Tibial artery (tissue), 4 donors: ENCODE data around the gene CATSPER3.

Source experiments
- DNase-seq, 2 donors: peaks; one replicate each; pipeline ENCODE4 v3.0.0-alpha.2; 2019
- H3K27ac ChIP-seq, 2 donors: fragments of 200-600 bp; sonication (generic) in 1 of 2; 1 replicate in 1 of 2; 2 replicates in 1 of 2; pipeline ENCODE4 v1.5.1; 2018 to 2019; ENCODE audit warnings: mild to moderate bottlenecking in 1 of 2
- H3K27me3 ChIP-seq, 2 donors: fragments of 200-600 bp; sonication (generic) in 1 of 2; one replicate each; pipeline versions ENCODE4 v1.5.1 to v1.6.0; 2016 to 2019
- H3K36me3 ChIP-seq, 3 donors: fragments of 200-600 bp; sonication (generic) in 2 of 3; one replicate each; pipeline ENCODE4 v1.5.1; 2016 to 2019; ENCODE audit warnings: mild to moderate bottlenecking in 2 of 3
- H3K4me1 ChIP-seq, 4 donors: fragments of 200-600 bp; sonication (generic) in 2 of 4; 1 replicate in 3 of 4; 2 replicates in 1 of 4; pipeline ENCODE4 v1.5.1; 2016 to 2019
- H3K4me3 ChIP-seq, 2 donors: fragments of 200-600 bp; sonication (generic) in 1 of 2; 1 replicate in 1 of 2; 2 replicates in 1 of 2; pipeline ENCODE4 v1.5.1; 2018 to 2019; ENCODE audit warnings: mild to moderate bottlenecking in 2 of 2
- H3K9me3 ChIP-seq, 3 donors: fragments of 200-600 bp; sonication (generic) in 1 of 3; one replicate each; pipeline ENCODE4 v1.5.1; 2016 to 2019
- intact Hi-C: fragments of 100-400 bp; cut with DNase I; formaldehyde crosslinking; loops from one replicate; pipeline ENCODE4 v1.15.0; 2023; ENCODE audit warnings: low total_unique reads
- TF ChIP-seq, protein P1 (sequence below), 2 experiments: fragments of 200-600 bp in 1 of 2; fragments of 450-650 bp in 1 of 2; IDR thresholded peaks; one replicate each; pipeline ENCODE4 v1.5.1; 2017 to 2019; ENCODE audit warnings: antibody characterized with exemption in 2 of 2, mild to moderate bottlenecking in 1 of 2, moderate library complexity in 1 of 2

Gene CATSPER3

DNA sequence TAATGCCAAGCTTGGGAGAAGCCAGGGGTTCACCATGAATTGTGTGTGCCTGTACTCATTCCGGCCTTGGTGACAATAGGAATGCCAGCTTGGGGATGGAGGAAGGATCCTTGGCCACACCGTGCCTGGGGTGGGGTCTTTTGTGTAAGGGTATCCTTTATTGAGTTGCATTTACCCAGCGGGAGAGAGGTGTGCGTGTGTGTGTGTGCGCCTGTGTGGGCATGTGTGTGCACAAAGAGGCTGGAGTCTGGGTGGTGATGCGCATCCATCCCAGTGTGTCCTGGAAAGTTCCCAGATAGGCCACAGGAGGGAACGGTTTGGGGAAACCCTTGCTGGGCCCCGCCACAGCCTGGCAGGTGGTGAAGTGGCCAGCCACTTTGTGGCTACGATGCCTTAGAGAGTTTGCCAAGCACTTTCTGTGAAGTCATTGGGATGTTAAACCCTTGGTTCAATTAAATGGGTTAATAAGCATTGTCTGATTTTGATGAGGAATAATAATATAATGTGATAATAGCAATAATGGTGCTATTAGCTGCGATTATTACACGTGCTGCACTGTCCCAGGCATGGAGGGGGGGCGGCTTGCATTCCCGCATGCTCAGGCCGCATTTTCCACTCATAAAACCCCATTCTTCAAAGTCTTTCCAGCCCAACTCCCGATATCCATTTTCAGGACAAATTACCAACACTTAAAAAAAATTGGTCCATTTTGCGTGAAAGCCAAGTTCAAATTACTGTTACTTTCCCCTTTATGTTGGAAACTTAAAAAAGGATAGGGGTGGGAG, 52.6 kb downstream of the CATSPER3 start:
- no peaks in the 10 kb centered on the region for H3K36me3 ChIP-seq
- no peak overlapping the region for H3K4me3 ChIP-seq
- peak overlapping the region in 1 of 2 donors; percentile 61 for H3K27ac ChIP-seq
- H3K9me3 ChIP-seq: no peaks in the 10 kb centered on the region
- intact Hi-C loops: no loop called here
- TF ChIP-seq, protein P1, sequence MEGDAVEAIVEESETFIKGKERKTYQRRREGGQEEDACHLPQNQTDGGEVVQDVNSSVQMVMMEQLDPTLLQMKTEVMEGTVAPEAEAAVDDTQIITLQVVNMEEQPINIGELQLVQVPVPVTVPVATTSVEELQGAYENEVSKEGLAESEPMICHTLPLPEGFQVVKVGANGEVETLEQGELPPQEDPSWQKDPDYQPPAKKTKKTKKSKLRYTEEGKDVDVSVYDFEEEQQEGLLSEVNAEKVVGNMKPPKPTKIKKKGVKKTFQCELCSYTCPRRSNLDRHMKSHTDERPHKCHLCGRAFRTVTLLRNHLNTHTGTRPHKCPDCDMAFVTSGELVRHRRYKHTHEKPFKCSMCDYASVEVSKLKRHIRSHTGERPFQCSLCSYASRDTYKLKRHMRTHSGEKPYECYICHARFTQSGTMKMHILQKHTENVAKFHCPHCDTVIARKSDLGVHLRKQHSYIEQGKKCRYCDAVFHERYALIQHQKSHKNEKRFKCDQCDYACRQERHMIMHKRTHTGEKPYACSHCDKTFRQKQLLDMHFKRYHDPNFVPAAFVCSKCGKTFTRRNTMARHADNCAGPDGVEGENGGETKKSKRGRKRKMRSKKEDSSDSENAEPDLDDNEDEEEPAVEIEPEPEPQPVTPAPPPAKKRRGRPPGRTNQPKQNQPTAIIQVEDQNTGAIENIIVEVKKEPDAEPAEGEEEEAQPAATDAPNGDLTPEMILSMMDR (IDR thresholded peaks at IDR 0.05): no peak
- no peaks in the 10 kb centered on the region for H3K27me3 ChIP-seq
- H3K4me1 ChIP-seq: peaks cover 0 to 33% (median 7%) of the 10 kb centered on the region in 4 donors
- DNase-seq: peak; percentile 12 to 58

GRCh38 chr5:135024956-135025729, 57.4 kb downstream of the CATSPER3 start:
- H3K27ac ChIP-seq: no peak overlapping the region
- no peaks in the 10 kb centered on the region for H3K9me3 ChIP-seq
- TF ChIP-seq, protein P1 (IDR thresholded peaks at IDR 0.05): no peak
- DNase-seq: peak in 1 of 2 donors; percentile 24
- H3K4me3 ChIP-seq: no peak overlapping the region
- H3K4me1 ChIP-seq: peaks cover 0 to 25% (median 1%) of the 10 kb centered on the region in 4 donors
- H3K36me3 ChIP-seq: peaks cover 0 to 22% (median 6%) of the 10 kb centered on the region in 3 donors
- peaks cover 0 to 4% of the 10 kb centered on the region in 2 donors for H3K27me3 ChIP-seq
- intact Hi-C loops: no loop called here

- peaks cover 0 to 20% (median 3%) of the 10 kb centered on the region in 4 donors for H3K4me1 ChIP-seq
- H3K4me3 ChIP-seq: no peak overlapping the region
- H3K36me3 ChIP-seq: peaks cover 0 to 22% (median 6%) of the 10 kb centered on the region in 3 donors
- peaks cover 0 to 5% of the 10 kb centered on the region in 2 donors for H3K27me3 ChIP-seq
- intact Hi-C loops: no loop called here
- TF ChIP-seq, protein P1 (IDR thresholded peaks at IDR 0.05): no peak
- no peak for DNase-seq
- H3K9me3 ChIP-seq: no peaks in the 10 kb centered on the region
- H3K27ac ChIP-seq: peak overlapping the region in 1 of 2 donors; percentile 65
These were observed 58.3 kb downstream of the CATSPER3 start for GRCh38 chr5:135025730-135026644.

DNA sequence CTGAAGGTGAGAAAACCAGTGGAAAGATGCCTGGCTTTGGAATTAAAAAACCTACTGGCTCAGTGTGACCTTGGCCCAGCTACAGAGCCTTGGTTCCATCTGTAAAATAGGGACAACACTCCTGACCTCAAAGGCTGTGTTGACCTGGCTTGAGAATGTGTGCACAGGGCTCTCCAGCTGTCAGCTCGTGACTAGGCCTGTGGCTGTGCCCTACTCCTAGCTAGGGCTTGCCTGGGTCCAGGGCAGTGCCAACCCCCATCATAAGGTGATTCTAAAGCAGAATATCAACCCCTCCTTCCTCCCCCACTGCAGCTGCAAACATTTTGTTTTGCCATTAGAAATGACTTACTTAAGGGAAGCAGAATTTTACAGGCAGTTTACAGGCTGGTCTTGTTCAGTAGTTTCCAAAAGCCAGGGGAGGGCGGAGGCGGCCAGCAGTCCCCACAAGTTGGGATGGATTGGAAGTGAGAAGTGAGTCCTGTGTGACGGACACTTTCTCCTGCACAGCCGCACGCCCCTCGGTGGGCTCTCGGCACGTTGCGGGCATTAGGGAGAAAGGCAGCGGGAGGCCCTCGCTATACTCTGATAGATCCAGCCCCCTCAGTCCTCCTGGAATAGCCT, 59.0 kb downstream of the CATSPER3 start:
- no peak for DNase-seq
- Histone ChIP-seq H3K36me3 (peaks cover 0 to 22% (median 6%) of the 10 kb centered on the region in 3 donors), H3K4me1 (peaks cover 0 to 20% (median 6%) of the 10 kb centered on the region in 4 donors), H3K9me3 (no peaks in the 10 kb centered on the region), H3K27ac (peak overlapping the region in 1 of 2 donors; percentile 65), H3K27me3 (peaks cover 0 to 8% of the 10 kb centered on the region in 2 donors), H3K4me3 (no peak overlapping the region)
- TF ChIP-seq, protein P1 (IDR thresholded peaks at IDR 0.05): no peak
- intact Hi-C loops: no loop called here
